LNCAP (cell line): Measurements from ENCODE around the gene FADS1.
A peak's percentile ranks its signal among the peaks of the same experiment; 100 is the strongest.

Experiments
- TF ChIP-seq, protein P1 (sequence below): fragments of 450-650 bp; IDR thresholded peaks from 2 replicates; pipeline ENCODE4 v1.5.1; 2017; ENCODE audit warnings: mild to moderate bottlenecking

The FADS1 gene

DNA sequence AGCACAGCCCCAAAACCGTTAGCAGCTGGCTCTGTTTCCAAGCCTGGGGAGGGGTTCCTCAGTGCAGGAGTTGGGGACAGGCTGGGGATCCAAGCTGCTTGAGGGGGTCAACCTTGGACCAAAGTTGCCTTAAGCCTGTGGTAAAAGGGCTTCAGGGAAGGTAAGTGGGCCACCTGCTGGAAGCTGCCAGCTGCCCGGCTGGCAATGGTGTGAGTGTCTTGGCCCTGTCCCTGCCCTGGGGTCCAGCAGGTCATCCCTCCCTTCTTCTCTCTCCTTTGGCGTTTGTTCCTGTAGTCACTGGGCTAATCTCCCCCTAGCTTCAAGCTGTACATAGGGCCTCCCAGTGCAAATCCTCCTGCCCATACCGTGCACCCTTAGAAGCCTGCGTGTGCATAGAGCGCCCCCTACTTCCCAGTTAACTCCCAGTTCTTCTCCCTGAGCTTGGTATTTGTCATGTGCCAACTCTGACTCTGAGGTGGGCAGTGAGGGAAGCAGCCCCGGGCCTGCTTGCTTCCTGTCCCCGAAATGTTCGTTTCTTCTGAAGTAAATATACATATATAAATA, 28.8 kb downstream of the FADS1 start:
- TF ChIP-seq, protein P1, sequence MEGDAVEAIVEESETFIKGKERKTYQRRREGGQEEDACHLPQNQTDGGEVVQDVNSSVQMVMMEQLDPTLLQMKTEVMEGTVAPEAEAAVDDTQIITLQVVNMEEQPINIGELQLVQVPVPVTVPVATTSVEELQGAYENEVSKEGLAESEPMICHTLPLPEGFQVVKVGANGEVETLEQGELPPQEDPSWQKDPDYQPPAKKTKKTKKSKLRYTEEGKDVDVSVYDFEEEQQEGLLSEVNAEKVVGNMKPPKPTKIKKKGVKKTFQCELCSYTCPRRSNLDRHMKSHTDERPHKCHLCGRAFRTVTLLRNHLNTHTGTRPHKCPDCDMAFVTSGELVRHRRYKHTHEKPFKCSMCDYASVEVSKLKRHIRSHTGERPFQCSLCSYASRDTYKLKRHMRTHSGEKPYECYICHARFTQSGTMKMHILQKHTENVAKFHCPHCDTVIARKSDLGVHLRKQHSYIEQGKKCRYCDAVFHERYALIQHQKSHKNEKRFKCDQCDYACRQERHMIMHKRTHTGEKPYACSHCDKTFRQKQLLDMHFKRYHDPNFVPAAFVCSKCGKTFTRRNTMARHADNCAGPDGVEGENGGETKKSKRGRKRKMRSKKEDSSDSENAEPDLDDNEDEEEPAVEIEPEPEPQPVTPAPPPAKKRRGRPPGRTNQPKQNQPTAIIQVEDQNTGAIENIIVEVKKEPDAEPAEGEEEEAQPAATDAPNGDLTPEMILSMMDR: peak; percentile 52

DNA sequence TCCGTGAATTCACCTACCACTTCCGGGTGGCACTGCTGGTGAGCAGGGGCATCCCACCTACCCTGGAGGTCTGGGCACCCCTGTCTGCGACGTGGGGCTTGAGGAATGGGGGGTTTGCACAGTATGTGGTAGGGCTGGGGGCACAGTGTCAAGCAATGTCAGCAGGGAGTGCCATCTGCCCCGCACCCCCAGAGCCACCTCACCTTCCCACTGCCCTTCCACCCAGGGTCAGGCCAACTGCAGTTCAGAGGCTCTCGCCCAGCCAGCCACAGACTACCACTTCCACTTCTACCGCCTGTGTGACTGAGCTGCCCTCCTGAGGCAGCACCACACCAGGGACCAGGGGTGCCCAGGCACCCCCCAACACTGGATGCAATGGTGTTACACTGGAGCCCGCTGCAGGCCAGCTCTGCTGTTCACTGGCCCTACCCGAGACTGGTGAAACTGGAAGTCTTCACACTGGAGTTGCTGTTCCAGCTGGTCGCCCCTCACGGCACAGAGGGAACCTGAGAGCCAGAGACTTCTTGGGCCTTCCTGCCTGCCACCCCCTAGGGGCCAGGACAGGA, 30.9 kb downstream of the FADS1 start:
- TF ChIP-seq, protein P1: no peak

DNA sequence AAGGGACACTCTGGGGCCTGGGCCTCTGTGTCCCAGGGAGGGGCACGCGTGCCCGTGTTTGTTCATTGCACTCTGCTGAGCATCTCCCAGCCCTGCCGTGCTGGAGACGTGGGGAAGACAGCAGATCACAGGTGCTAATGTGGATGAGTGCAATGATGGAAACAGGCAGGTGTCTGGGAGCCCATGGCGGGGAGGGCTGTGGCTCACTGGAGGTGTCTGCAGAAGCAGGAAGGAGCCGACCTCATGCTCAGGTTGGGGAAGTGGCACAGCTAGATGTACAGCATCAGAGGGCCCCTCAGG, 32.3 kb downstream of the FADS1 start:
- TF ChIP-seq, protein P1: no peak

DNA sequence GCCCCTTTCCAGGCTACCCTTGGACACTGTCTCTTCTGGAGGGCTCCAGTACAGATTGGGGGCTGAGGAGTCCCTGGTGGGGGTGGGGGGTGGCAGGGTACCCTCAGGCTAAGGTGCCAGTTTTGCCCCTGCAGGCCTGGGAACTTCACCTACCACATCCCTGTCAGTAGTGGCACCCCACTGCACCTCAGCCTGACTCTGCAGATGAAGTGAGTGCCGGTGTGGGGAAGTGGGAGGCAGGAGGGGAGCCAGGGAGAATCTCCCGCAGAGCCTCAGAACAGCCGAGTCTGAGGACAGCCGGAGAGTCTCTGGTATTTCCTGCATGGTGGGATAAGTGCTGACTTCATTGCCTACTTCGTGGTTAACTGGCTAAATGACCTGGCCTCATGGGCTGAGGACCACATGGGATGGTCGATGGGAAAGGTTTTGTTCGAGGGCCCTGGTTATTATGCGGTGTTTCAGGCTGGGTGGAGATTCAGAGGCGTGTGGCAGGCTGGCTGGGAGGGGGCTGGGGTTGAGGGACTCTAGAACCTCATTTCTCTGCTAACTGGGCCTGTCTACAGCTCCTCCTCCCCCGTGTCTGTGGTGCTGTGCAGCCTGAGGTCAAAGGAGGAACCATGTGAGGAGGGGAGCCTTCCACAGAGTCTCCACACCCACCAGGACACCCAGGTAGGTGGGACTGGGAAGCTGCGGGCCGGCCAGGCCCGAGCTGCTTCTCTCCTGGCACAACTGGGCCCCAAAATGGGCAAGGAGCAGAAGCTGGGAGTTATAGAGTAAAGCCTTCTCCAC, 32.9 kb downstream of the FADS1 start:
- TF ChIP-seq, protein P1: no peak

DNA sequence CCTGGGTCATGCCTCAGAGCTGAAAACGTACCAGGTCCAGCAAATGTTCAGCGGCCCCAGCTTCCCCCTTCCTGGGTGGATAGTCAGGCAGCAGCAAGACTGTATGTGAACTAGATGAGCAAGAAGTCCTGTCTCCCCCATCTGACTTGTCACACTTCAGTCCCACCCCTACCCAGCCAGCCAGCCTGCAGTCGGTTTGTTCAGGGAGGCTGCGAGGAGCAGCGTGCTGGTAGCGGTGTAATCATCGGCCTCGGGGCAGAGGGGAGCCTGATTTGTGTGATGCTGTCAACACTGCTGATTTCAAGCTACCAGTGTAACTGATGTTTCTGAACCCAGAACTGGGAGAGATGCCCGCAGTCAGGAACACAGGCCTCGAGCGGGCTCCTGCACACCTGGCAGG, 34.0 kb downstream of the FADS1 start:
- TF ChIP-seq, protein P1: no peak

DNA sequence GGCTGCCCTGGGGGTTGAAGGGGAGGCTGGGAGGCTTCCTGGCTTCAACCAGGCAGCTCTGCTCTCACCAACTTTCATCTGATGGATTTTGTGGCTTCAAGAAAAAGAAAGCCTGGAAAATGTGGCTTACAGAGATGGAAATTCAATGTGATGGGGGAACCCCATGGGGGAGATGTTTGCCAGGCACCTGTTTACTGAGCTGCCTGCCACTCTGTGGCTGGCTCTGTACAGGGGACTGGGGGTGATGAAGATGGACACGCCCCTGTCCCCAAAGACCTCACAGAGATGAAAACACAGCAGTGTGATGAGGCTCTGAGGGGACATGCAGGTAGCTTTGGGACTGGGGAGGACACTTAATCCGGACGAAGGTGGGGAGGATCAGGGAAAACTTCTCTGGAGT, 34.5 kb downstream of the FADS1 start:
- TF ChIP-seq, protein P1: no peak

DNA sequence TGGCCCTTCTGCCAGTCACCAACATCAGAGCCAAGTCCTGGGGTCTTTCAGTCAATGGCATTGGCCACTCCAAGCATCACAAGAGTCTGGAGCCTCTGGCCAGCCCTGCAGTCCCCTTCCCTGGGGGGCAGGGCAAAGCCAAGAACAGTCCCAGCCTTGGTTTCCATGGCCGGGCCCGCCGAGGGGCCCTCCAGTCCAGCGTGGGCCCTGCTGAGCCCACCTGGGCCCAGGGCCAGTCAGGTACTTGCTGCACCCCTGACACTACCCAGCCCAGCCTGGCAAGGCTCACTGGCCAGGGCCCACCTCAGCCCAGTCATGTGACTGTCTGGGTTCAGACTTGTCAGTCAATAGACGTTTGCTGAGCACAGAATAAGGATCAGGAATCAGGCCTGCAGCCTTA, 35.2 kb downstream of the FADS1 start:
- TF ChIP-seq, protein P1: no peak
